GM12801 (cell line): Measurements from ENCODE around the gene PRDM10.

ENCODE experiments used
- CTCF ChIP-seq: IDR thresholded peaks from one replicate; pipeline ENCODE4 v1.5.1; 2011; ENCODE audit warnings: control low read depth; ENCODE audit not compliant: insufficient read length; ENCODE audit errors: extremely low read depth

The PRDM10 gene

GRCh38 chr11:129997513-129997912 lies 5.1 kb downstream of the PRDM10 start:
- TF ChIP-seq CTCF, result no peak

GRCh38 chr11:129996113-129996870 lies 6.3 kb downstream of the PRDM10 start:
- no peak for TF ChIP-seq CTCF

- TF ChIP-seq CTCF, result no peak
These were observed 7.5 kb downstream of the PRDM10 start for GRCh38 chr11:129995163-129995562.

- no peak for TF ChIP-seq CTCF
These were observed 10.3 kb downstream of the PRDM10 start for GRCh38 chr11:129992161-129992944.

- TF ChIP-seq CTCF, result no peak
These were observed 13.4 kb downstream of the PRDM10 start for GRCh38 chr11:129989149-129989813.

- TF ChIP-seq CTCF, result no peak
These were observed 14.7 kb downstream of the PRDM10 start for GRCh38 chr11:129987950-129988349.

- TF ChIP-seq CTCF, result no peak
These were observed 16.8 kb downstream of the PRDM10 start for GRCh38 chr11:129985823-129986222.
